Measurements from ENCODE around the gene SLC1A2.

DNA sequence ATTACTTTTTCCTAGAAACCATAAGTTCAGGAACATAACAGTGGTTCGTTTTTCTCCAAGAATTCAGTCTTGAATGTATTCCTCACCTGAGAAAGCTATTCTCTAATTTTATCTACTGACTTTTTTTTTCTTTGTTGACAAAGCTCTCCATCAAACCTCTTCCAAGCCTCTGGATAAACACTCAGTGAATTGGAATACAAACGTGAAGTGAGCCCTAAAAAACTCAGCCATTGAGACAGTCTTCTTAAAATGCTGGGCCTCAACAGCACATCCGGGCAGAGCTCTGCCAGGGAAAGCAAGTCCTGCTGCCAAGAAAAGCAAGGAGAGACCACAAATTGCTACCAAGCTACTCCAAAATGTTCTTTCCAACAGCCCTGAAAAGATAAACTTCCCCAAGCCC is 7.7 kb upstream of the SLC1A2 start:
- TF ChIP-seq POLR2A (IDR thresholded peaks at IDR 0.05) (no peak), CTCF (IDR thresholded peaks at IDR 0.05) (no peak)

Data from thyroid gland (tissue), 4 donors.